Measurements from ENCODE around the gene RASA1. TPM values are rescaled to one million over a fixed set of nuclear protein-coding genes. Genes with fewer than 3 reads are reported as not detected.

RASA1 gene
- total and polyA plus RNA-seq, 9 donors: 19.6 to 33.9 (median 30.2) TPM

- DNase-seq: no peak
- 35 to 47% (median 43%) methylated on average over 1 of the region's 1 CpG for WGBS, 3 donors
- intact Hi-C loops (cut with DNase I): no loop called here
- Histone ChIP-seq H3K9me3 (no peaks in the 10 kb centered on the region), H3K27ac (no peak overlapping the region), H3K27me3 (no peaks in the 10 kb centered on the region), H3K4me1 (ENCODE audit: insufficient read depth) (no peaks in the 10 kb centered on the region), H3K36me3 (no peaks in the 10 kb centered on the region), H3K4me3 (no peak overlapping the region)
- TF ChIP-seq POLR2A (IDR thresholded peaks at IDR 0.05) (no peak), EP300 (IDR thresholded peaks at IDR 0.05) (no peak)
- TF ChIP-seq, protein P1, sequence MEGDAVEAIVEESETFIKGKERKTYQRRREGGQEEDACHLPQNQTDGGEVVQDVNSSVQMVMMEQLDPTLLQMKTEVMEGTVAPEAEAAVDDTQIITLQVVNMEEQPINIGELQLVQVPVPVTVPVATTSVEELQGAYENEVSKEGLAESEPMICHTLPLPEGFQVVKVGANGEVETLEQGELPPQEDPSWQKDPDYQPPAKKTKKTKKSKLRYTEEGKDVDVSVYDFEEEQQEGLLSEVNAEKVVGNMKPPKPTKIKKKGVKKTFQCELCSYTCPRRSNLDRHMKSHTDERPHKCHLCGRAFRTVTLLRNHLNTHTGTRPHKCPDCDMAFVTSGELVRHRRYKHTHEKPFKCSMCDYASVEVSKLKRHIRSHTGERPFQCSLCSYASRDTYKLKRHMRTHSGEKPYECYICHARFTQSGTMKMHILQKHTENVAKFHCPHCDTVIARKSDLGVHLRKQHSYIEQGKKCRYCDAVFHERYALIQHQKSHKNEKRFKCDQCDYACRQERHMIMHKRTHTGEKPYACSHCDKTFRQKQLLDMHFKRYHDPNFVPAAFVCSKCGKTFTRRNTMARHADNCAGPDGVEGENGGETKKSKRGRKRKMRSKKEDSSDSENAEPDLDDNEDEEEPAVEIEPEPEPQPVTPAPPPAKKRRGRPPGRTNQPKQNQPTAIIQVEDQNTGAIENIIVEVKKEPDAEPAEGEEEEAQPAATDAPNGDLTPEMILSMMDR (IDR thresholded peaks at IDR 0.05): no peak
Observed at GRCh38 chr5:87434461-87434860, 166.8 kb downstream of the RASA1 start.

DNA sequence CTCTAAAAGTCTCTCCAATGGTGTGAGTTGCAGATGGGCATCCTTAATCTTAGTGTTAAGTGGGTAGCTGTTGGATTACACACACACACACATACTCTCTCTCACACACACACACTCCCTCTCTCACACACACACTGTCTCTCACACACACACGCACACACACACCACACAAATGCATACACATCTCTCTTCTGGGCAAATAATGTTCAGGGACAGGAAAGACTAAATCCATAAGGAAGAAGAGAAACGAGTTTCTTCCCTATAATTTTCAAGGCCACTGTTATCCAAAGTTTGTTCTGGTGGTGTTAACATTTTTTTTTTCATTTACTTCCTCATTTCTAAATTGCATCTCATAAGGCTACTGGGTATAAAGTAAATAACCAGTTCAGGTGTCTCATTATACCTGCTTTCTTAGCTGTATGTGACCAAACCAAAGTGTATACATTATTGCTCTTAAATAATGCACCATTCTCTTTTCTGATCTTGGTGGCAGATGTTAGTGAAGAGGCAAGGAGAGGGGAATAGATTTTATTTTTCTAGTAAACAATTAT, 167.5 kb downstream of the RASA1 start:
- Histone ChIP-seq H3K27me3 (no peaks in the 10 kb centered on the region), H3K4me1 (ENCODE audit: insufficient read depth) (no peaks in the 10 kb centered on the region), H3K27ac (no peak overlapping the region), H3K36me3 (no peaks in the 10 kb centered on the region), H3K4me3 (no peak overlapping the region), H3K9me3 (no peaks in the 10 kb centered on the region)
- no peak for TF ChIP-seq EP300 (IDR thresholded peaks at IDR 0.05)
- TF ChIP-seq, protein P1 (IDR thresholded peaks at IDR 0.05): no peak
- TF ChIP-seq POLR2A (IDR thresholded peaks at IDR 0.05): no peak
- DNase-seq: no peak
- 36 to 45% (median 44%) methylated on average over 2 of the region's 2 CpGs for WGBS, 3 donors
- intact Hi-C loops (cut with DNase I): no loop called here

DNA sequence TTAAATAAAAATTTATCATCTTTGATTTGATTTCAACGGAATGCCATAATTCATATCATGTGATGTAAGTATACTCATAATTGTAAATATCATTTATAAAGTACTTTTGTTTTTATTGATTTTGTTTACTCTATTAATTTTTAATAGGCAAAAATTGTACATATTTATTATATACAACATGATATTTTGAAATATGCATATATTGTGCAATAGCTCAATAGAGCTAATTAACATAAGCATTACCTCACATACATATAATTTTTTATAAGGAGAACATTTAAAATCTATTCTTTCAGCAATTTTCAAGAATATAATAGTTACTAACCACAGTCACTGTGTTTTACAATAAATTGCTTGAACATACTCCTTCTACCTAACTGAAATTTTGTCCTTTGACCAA, 170.0 kb downstream of the RASA1 start:
- intact Hi-C loops (cut with DNase I): no loop called here
- H3K27me3 ChIP-seq: no peaks in the 10 kb centered on the region
- no peaks in the 10 kb centered on the region for H3K4me1 ChIP-seq (ENCODE audit: insufficient read depth)
- H3K9me3 ChIP-seq: no peaks in the 10 kb centered on the region
- no peak for TF ChIP-seq POLR2A (IDR thresholded peaks at IDR 0.05)
- no peak for TF ChIP-seq EP300 (IDR thresholded peaks at IDR 0.05)
- TF ChIP-seq, protein P1 (IDR thresholded peaks at IDR 0.05): no peak
- no peak overlapping the region for H3K27ac ChIP-seq
- H3K4me3 ChIP-seq: no peak overlapping the region
- no peak for DNase-seq
- 82 to 93% (median 83%) methylated on average over 1 of the region's 1 CpG for WGBS, 3 donors
- H3K36me3 ChIP-seq: no peaks in the 10 kb centered on the region

DNA sequence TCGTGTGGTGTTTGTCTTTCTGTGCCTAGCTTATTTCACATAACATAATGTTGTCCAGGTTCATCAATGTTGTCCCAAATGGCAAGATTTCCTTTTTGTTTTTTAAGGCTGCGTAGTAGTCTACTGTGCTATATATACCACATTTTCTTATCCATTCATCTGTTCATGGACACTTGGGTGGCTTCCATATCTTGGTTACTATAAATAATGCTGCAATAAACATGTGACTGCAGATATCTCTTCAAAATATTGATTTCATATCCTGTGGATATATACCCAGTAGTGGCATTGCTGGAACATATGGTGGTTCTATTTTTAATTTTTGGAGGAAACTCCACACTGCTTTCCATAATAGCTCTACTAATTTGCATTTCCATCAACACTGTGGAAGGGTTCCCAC, 170.5 kb downstream of the RASA1 start:
- no peaks in the 10 kb centered on the region for H3K4me1 ChIP-seq (ENCODE audit: insufficient read depth)
- TF ChIP-seq, protein P1 (IDR thresholded peaks at IDR 0.05): no peak
- no peak for TF ChIP-seq POLR2A (IDR thresholded peaks at IDR 0.05)
- TF ChIP-seq EP300 (IDR thresholded peaks at IDR 0.05): no peak
- DNase-seq: no peak
- no peaks in the 10 kb centered on the region for H3K27me3 ChIP-seq
- intact Hi-C loops (cut with DNase I): no loop called here
- no peak overlapping the region for H3K27ac ChIP-seq
- H3K36me3 ChIP-seq: no peaks in the 10 kb centered on the region
- no peak overlapping the region for H3K4me3 ChIP-seq
- WGBS, 3 donors: 78 to 81% (median 80%) methylated on average over 2 of the region's 2 CpGs
- H3K9me3 ChIP-seq: no peaks in the 10 kb centered on the region

Small RNAs within 50 kb of the gene (small RNA-seq; reads per million reads assigned to genes)
- gene RN7SL629P (not detected), gene RNU6-606P (not detected), gene RNU6-727P (not detected)

Other genes with a start within 250 kb of the RASA1 start
- 100 to 1,000 TPM in 2 of 7 donors, 10 to 100 TPM in 5; 37.8 to 160 (median 49.0) TPM for gene CCNH, start 145.0 kb downstream of the RASA1 start, total RNA-seq
- gene CCNH, start 145.0 kb downstream of the RASA1 start, polyA plus RNA-seq: 10 to 100 TPM; 21.7 to 26.0 TPM

All from ovary (tissue), 9 donors.